GM19397 (cell line): ENCODE results near the gene ZNF43.
"Not testable (repeated sequence)": the region's sequence is repeated elsewhere in the genome, so short reads cannot be mapped to it uniquely, and the experiment has no call there.

Experiments
- ATAC-seq: cut with Tn5 transposase; IDR thresholded peaks from one replicate; pipeline ENCODE4 v1.9.1; 2021; ENCODE audit warnings: mild to moderate bottlenecking, moderate library complexity; ENCODE audit not compliant: unreplicated experiment

Gene ZNF43

GRCh38 chr19:21835810-21836444 is at the start of gene ZNF43:
TSS of gene ZNF43 (minus strand) at chr19:21836182. CDS start at chr19:21836038, 144 bp downstream.
- ATAC-seq = peak; percentile 98

GRCh38 chr19:21885516-21885915 is 49.5 kb upstream of the ZNF43 start:
- not testable (repeated sequence) for ATAC-seq

- ATAC-seq = not testable (repeated sequence)
These were observed 48.8 kb upstream of the ZNF43 start for GRCh38 chr19:21884786-21885185.

GRCh38 chr19:21883516-21883915 is 47.5 kb upstream of the ZNF43 start:
- no peak for ATAC-seq

GRCh38 chr19:21880761-21881160 is 44.8 kb upstream of the ZNF43 start:
- not testable (repeated sequence) for ATAC-seq

GRCh38 chr19:21878646-21879045 is 42.7 kb upstream of the ZNF43 start:
- no peak for ATAC-seq

- no peak for ATAC-seq
These were observed 42.0 kb upstream of the ZNF43 start for GRCh38 chr19:21877976-21878375.

- ATAC-seq = not testable (repeated sequence)
These were observed 40.6 kb upstream of the ZNF43 start for GRCh38 chr19:21876608-21877007.

GRCh38 chr19:21856773-21857514 is 21.0 kb upstream of the ZNF43 start:
- no peak for ATAC-seq

- ATAC-seq = peak; percentile 98
These were observed 15.8 kb upstream of the ZNF43 start for GRCh38 chr19:21851596-21852345.

GRCh38 chr19:21850656-21851255 is 14.8 kb upstream of the ZNF43 start:
- no peak for ATAC-seq

GRCh38 chr19:21848706-21849105 is 12.7 kb upstream of the ZNF43 start:
- no peak for ATAC-seq

GRCh38 chr19:21843081-21843480 is 7.1 kb upstream of the ZNF43 start:
- ATAC-seq = no peak

GRCh38 chr19:21841488-21842097 is 5.6 kb upstream of the ZNF43 start:
- no peak for ATAC-seq

- no peak for ATAC-seq
These were observed 5.1 kb upstream of the ZNF43 start for GRCh38 chr19:21841081-21841480.

- ATAC-seq = no peak
These were observed 4.0 kb upstream of the ZNF43 start for GRCh38 chr19:21839976-21840375.

GRCh38 chr19:21838646-21839045 is 2.7 kb upstream of the ZNF43 start:
- ATAC-seq = no peak

GRCh38 chr19:21835429-21835809 is 563 bp downstream of the ZNF43 start:
- no peak for ATAC-seq

- ATAC-seq = no peak
These were observed 2.2 kb downstream of the ZNF43 start for GRCh38 chr19:21833733-21834132.

- no peak for ATAC-seq
These were observed 11.3 kb downstream of the ZNF43 start for GRCh38 chr19:21824679-21825078.

GRCh38 chr19:21823224-21823623 is 12.8 kb downstream of the ZNF43 start:
- ATAC-seq = no peak
